ENCODE measurements around the gene EMC6. TPM values are rescaled to one million over a fixed set of nuclear protein-coding genes. Genes with fewer than 3 reads are reported as not detected.

EMC6 gene
- total RNA-seq, 1 donor from 2014 or later: 54.0 TPM

DNA sequence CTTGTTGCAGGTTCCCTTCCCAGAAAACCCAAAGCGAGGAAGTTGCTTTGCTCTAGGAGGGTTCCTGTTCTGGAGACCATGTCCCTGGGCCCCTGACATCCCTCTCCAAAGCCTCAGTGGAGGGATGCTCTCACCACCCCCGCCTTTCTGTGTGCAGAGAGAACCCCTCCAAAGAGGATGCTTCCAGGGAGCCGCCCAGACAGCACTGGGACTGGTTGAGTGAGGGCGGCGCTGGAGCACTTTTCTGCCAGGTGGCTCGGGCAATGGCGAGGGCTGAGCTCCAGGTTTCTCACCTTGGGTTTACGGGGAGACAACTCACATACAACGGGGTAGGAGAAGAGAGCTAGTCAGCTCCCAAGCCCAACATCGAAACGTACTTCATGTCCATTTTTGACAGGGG is 7.3 kb downstream of the EMC6 start:
- DNase-seq (ENCODE audit: low spot score): no peak
- intact Hi-C loops (cut with DNase I): no loop called here

DNA sequence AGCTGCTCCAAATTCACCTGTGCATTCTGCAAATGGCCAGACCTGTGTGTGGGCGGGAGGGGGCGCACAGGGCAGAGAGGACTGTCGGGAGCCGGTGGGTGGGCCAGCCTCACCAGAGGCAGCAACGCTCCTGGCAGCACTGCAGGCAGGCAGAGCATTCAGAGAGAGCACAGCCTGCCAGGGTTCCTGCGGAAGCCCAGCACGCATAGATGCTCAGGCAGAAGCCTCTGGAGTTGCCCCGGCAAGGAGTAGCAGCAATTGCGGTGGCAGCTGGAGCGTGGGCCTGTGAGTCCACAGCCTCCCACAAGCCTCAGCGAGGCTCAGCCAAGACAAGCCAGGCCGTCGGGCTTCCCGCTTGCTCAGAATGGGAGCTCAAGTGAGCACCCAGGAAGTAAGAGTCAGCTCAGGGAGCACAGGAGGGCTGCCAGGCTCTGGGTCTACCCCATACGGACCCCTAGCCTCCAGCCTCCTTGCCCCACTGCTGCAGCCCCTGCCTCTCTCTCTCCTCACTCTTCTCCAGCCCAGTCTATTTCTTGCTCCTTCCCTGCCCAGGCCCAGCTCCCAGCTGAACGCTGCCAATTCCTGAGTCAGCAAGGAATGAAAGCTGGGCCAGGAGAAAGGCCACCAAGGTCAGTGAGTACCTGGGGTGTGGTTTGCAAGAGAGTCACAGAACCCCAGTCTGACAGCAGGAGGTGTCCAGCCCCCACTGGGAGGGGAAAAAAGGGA is 9.6 kb downstream of the EMC6 start:
- intact Hi-C loops (cut with DNase I): no loop called here

DNA sequence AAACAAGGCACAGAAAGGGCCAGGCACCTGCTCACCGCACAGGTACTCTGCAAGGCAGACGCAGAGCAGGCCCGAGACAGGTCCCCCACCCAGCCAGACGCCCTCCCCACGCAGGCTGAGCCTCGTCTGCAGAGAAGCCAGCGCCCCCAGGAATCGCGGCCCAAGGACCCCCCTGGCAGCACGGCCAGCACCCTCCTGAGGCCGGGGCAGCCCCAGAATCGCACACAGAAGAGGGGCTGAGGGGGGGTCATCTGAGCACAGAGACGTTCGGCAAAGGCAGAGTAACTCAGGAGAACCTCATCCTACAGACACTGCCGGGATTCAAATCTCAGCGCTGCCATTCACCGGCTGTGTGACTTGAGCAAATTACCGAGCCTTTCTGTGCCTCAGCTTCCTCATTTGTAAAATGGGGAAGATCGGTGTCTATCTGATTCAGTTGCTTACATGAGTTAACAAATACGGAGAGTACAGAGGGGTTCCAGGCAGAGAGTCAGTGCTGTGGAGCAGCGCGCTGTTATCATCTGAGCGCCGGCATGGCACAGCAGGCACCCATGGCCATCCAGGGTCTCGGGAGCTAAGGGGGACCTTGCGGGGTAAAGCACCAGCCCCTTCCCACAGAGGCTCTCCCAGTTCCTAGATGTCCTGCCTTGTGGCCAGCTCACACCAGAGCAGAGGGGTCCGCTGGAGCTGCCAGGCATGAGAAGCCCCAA is 10.4 kb downstream of the EMC6 start:
- DNase-seq (ENCODE audit: low spot score): no peak
- intact Hi-C loops (cut with DNase I): no loop called here

More for the DNA sequence above, 9.6 kb downstream of the EMC6 start:
- no peak for DNase-seq (ENCODE audit: low spot score)

DNA sequence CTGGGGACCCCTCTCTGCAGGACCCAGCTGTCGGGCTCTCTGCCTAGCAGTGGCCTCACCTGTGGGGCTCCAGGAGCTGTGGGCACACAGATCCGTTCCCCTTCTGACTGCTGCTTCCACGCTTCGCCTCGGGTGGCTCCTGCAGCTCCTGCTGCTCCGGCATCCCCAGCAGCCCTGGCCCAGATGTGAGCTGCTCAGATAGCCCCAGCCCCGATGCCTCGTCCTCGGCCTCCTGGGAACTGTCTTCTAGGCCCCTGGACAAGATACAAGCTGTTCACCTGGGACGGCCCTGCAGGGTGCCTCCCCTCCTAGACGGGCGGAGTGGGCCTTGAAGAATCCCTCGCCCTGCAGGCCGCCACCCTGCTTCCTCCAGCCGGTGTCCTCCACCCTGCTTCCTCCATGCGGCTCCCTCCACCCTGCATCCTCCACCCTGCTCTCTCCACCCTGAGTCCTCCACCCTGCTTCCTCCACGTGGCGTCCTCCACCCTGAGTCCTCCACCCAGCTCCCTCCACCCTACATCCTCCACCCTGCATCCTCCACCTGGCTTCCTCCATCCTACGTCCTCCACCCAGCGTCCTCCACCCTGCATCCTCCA is 11.0 kb downstream of the EMC6 start:
- no peak for DNase-seq (ENCODE audit: low spot score)
- intact Hi-C loops (cut with DNase I): no loop called here

DNA sequence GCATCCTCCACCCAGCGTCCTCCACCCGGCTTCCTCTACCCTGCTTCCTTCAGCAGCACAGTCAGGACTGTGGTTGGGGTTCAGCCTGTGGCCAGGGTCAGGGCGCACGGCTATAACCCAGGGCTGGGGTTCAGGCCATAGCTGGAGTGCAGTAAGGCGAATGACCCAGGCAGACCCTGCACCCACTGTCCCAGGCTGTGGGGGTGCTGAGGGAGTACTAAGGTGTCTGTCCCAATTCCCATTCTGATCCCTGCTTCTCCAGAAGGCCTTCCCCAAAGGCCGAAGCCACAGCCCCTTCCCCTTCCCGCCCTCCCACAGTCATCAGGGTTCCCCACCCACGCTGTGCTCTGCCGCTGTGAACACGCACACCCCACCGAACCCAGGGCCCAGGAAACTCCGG is 12.4 kb downstream of the EMC6 start:
- no peak for DNase-seq (ENCODE audit: low spot score)
- intact Hi-C loops (cut with DNase I): no loop called here

DNA sequence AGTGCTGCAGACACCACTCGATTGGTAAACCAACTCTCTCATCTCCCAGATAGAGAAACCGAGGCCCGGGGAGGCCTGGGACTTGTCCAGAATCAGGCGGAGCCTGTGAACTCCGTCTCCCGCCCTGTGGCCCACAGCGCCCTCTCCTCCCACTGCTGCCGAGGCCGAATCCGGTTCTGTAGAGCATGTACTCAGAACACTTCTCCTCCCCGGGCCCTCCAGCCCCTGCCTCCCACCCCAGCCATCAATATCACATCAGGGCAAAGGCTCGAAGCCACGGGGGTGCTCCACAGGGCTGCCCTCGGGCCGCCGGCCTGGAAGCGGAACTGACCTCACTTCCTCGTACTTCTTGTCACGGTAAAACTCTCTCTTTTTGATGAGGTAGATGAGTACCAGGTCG is 13.0 kb downstream of the EMC6 start:
- DNase-seq (ENCODE audit: low spot score): no peak
- intact Hi-C loops (cut with DNase I): no loop called here

DNA sequence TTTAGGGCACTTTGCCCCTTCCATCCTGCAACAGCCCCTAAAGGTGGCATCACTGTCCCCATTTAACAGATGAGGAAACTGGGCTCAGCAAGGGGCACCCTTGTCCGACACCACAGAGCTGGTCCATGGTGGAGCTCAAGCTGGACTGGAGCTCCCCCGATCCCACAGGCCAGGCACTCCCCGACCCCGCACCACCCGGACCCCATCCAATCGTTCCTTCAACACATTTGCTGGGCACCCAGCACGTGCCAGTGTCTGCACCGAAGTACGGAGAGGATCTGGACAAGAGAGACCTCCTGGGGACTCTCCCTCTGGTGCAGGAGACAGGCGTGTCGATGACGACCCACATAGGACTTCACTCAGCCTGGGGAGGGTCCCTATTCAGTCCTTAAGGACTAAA is 13.4 kb downstream of the EMC6 start:
- no peak for DNase-seq (ENCODE audit: low spot score)
- intact Hi-C loops (cut with DNase I): no loop called here

DNA sequence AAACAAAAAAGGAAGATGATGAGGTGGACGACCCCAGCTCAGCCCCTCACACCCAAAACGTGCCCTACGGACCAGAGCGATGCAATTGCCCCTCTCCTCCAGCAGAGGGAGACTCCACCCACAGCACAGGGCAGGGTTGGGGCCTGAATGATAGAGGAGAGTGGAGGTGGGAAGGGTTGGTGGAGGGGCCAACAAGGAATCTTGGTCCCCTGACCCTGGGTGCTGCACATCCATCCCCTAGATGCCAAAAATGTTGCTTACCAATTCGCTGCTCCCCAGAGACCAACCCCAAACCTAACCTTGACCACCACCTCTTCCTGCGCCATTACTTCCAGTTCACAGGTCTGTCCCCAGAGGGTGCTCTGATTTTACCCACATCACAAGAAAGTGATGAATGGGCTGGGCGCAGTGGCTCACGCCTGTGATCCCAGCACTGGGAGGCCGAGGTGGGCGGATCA is 14.5 kb downstream of the EMC6 start:
- intact Hi-C loops (cut with DNase I): no loop called here
- DNase-seq (ENCODE audit: low spot score): no peak

DNA sequence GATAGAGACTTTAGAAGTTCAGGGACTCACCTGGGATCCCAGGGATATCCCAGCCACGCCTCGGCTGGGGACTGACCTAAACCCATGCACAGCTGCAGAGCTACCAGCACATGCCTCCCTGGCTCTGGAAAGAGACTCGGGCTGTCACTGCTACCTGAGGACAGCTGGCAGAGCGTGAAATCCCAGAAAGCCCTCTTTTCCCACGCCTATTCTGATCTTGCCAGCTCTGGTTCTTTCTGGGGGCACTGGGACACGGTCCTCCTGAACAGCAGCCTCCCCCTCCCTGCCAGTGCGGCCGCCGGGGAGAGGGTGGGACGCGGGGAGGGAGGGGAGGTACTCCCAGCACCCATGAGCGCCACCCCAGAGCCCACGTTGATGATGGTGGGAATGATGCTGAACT is 16.6 kb downstream of the EMC6 start:
- intact Hi-C loops (cut with DNase I): no loop called here
- no peak for DNase-seq (ENCODE audit: low spot score)

DNA sequence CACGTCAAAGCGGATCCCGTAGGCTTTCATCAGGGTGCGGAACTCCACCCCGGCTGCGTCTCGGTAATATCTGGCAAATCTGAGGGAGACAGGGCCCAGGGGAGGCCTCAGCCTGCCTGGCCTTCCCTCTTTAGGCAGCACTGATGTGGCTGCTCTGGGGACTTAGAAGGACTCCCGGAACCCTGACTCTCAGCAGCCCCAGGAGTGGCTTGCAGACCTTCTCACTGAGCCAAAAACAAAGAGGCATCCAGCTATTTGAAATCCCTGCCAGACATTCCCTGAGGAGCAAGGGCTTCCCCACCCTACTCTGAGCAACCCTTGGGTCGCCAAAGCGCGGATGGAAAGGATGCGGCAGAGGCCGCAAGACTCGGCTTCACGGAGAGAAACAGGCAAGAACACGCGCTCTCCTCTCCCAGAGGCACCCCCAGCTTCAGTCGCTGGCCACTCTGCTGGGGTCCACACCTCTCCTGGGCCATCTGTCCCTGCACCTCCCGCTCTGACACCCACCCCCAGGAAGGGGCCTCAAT is 19.5 kb downstream of the EMC6 start:
- no peak for DNase-seq (ENCODE audit: low spot score)
- intact Hi-C loops (cut with DNase I): no loop called here

DNA sequence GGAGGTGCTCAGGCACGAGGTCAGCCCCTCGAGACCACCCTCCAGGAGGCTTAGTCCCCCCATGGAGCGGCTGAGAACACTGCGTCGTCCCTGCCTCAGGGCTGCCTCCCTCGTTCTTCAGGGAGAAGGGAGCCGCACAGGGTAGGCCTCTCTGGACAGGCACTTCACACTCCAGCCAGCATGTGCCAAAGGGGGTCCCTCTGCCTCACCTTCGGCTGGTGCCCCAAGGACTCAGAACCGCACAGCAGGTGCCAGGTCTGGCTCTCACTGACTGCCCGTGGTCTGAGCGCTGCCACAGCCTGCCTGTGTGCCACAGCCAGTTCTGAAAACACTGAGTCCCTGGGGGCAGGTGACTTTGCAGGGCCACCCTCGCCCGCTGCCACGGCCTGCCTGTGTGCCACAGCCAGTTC is 20.2 kb downstream of the EMC6 start:
- DNase-seq (ENCODE audit: low spot score): no peak
- intact Hi-C loops (cut with DNase I): no loop called here

DNA sequence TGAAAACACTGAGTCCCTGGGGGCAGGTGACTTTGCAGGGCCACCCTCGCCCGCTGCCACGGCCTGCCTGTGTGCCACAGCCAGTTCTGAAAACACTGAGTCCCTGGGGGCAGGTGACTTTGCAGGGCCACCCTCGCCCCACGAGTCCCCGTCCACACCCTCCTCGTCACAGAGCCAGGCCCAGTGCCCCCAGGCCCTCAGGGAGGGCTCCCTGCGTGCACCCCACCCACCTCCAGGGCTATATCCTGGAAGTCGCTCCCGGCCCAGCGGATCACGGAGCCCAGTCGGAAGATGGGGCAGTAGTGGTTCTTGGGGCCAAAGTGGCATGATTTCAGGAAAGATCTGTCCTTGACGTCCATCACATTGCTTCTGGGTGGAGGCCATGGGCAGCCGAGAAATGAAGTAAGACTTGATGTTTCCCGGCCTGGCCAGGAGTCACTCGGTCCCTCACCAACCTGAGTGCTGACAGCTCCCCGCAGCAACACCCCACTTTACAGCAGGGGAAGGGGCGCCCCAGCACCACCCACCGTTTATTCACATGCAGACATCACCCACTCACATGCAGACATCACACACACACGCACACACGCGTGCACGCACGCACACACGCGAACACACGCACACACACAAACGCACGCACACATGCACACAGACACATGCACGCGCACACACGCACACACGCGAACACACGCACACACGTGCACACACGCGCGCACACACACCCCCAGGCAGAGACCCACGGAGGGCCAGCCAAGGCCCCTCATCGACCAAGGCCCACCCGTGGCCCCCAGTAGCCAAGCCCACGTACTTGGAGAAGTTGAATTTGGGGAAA is 20.9 kb downstream of the EMC6 start:
- intact Hi-C loops (cut with DNase I): no loop called here
- no peak for DNase-seq (ENCODE audit: low spot score)

DNA sequence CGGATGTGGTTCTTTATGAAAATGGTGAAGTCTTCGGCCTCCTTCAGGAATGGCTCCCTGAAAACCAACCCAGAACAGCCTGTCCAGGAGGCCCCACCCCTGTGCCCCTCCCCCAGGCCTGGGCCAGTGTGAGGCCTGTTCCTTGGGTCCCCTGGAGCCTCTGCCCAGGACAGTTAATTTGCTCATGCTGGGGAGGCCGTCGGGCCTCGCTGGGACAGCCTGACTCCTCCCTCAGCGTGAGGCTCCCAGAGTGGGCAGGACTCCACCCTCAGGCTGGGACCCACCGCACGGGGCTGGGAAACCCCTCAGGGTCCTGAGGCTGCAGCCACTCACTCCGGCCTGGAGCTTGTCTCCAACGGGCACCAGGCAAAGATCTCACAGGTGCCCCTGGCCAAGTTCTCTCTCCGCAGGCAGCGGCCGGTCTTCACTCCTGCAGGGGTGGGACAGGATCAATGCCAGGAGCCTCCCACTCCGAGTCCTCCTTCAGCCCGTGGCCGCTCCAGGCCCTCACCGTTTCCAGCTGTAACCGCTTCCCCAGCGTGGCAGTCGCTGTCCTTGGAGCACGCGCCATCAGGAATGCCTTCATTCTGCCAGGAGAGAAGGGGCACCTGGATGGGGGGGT is 21.6 kb downstream of the EMC6 start:
- intact Hi-C loops (cut with DNase I): no loop called here
- DNase-seq (ENCODE audit: low spot score): no peak

DNA sequence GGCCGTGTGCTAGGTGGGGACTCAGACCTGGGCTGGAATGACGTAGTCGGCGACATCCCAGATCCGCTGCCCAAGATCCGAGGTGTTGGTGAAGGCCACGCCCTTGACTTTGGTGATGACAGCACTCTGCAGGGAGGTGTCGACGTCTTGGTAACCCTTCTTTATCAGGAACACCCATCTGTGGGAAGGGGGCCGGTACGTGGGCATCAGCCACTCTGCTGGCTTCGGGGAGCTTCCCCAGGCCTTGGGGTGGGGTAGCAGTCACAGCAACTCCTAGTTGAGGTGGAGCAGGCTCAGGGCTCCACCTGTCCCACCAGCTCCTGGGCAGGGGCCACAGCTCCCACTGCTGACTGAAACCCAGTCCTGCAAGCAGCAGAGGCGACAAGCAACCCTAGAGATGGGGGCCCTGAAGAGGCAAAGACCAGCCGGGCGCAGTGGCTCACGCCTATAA is 23.0 kb downstream of the EMC6 start:
- no peak for DNase-seq (ENCODE audit: low spot score)

DNA sequence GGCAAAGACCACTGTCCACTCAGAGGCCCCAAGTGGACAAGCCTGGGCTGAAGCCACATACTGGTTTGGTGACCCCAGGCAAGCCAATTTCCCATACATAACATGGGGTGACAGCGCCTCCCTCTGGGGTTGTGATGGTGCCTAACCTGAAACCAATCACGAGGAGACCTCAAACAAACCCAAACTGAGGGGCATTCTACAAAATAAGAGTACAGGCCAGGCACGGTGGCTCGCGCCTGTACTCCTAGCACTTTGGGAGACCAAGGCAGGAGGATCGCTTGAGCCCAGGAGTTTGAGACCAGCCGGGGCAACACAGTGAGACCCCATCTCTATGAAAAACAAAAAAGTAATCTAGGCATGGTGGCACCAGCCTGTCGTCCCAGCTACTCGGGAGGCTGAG is 23.7 kb downstream of the EMC6 start:
- intact Hi-C loops (cut with DNase I): no loop called here
- no peak for DNase-seq (ENCODE audit: low spot score)

More for the DNA sequence above, 23.0 kb downstream of the EMC6 start:
- intact Hi-C loops (cut with DNase I): no loop called here

DNA sequence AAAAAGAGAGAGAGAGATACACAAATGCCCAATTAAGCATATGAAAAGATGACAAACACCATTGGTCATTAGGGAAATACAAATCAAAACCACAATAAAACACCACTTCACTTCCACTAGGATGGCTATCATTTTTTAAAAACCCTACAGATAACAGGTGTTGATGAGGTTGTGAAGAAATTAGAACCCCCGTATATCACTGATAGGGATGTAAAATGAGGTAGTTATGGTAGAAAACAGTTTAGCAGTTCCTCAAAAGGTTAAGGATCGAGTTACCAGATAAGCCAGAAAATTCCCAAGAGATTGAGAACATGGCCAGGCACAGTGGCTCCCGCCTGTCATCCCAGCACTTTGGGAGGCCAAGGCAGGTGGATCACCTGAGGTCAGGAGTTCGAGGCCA is 24.5 kb downstream of the EMC6 start:
- DNase-seq (ENCODE audit: low spot score): no peak

DNA sequence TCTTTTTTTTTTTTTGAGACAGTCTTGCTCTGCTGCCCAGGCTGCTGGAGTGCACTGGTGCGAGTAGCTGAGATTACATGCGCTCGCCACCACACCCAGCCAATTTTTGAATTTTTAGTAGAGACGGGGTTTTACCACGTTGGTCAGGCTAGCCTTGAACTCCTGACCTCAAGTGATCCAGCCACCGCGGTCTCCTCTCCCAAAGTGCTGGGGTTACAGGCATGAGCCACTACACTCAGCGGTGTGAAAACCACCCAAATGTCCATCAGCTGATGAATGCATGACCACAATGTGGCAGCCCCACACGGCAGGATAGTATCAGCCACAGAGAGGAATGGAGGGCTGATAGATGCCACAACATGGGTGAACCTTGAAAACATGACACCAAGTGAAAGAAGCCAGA is 25.2 kb downstream of the EMC6 start:
- no peak for DNase-seq (ENCODE audit: low spot score)
- intact Hi-C loops (cut with DNase I): no loop called here

More for the DNA sequence above, 24.5 kb downstream of the EMC6 start:
- intact Hi-C loops (cut with DNase I): no loop called here

DNA sequence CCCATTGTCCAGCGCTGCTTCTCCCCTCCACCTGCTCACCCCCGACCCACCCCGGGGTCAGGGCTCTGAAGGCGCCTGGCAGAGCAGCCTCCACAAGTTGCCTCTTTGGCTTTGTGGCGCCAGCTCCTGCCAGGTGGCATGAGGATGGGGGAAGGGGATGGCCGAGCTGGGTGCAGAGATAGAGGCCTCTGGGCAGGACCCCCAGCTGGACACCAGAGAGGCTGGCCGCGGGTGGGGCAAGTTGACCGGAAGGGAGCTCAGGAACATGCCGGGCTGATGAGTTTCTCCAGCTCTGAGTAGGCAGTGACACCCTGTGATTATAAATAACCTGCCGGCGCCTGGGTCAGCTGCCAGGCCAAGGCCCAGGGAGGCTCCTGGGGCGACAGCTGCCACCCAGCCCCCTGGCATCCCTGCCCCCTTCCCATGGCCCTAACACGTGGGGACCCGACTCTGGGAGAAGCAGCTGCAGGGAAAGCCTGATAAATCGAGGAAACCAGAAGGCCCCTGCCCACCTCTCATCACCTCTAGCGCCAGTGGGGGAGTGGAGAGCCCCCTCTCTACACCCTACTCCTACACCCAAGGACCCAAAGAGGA is 26.6 kb downstream of the EMC6 start:
- intact Hi-C loops (cut with DNase I): no loop called here
- DNase-seq (ENCODE audit: low spot score): peak; percentile 83
